H9 (cell line): Measurements from ENCODE around the gene CEACAM6. TPM values are rescaled to one million over a fixed set of nuclear protein-coding genes. Genes with fewer than 3 reads are reported as not detected.
"Not testable (repeated sequence)": the region's sequence is repeated elsewhere in the genome, so short reads cannot be mapped to it uniquely, and the experiment has no call there.

Source experiments
- DNase-seq: peaks from one replicate; pipeline ENCODE4 v3.0.0-alpha.2; 2017
- H2AFZ ChIP-seq: one replicate; pipeline ENCODE4 v1.6.1; 2013; ENCODE audit warnings: mild to moderate bottlenecking, low read length, control low read depth, moderate library complexity
- H2AK5ac ChIP-seq: 2 replicates; pipeline ENCODE4 v1.6.1; 2013; ENCODE audit warnings: low read length, control low read depth, mixed read lengths; ENCODE audit not compliant: insufficient read length
- H2BK120ac ChIP-seq: one replicate; pipeline ENCODE4 v1.6.1; 2013; ENCODE audit warnings: low read depth, mild to moderate bottlenecking, low read length, control low read depth, inconsistent platforms; ENCODE audit not compliant: poor library complexity, severe bottlenecking
- H2BK12ac ChIP-seq: 2 replicates; pipeline ENCODE4 v1.6.1; 2013; ENCODE audit warnings: low read length, control low read depth, mixed read lengths, low read depth; ENCODE audit not compliant: insufficient read length
- H2BK15ac ChIP-seq: 2 replicates; pipeline ENCODE4 v1.6.1; 2013; ENCODE audit warnings: low read depth, low read length, control low read depth
- H2BK20ac ChIP-seq: one replicate; pipeline ENCODE4 v1.6.1; 2013; ENCODE audit warnings: low read depth, mild to moderate bottlenecking, low read length, control low read depth, inconsistent platforms; ENCODE audit not compliant: poor library complexity, severe bottlenecking
- H2BK5ac ChIP-seq: 2 replicates; pipeline ENCODE4 v1.6.1; 2013; ENCODE audit warnings: low read length, control low read depth, mixed read lengths; ENCODE audit not compliant: insufficient read length
- H3K14ac ChIP-seq: 2 replicates; pipeline ENCODE4 v1.6.1; 2013; ENCODE audit warnings: low read length, control low read depth; ENCODE audit not compliant: insufficient read depth
- H3K18ac ChIP-seq: 2 replicates; pipeline ENCODE4 v1.6.1; 2013; ENCODE audit warnings: low read depth, mild to moderate bottlenecking, mixed read lengths, low read length, control low read depth; ENCODE audit not compliant: insufficient read length
- H3K23ac ChIP-seq: 2 replicates; pipeline ENCODE4 v1.6.1; 2013; ENCODE audit warnings: low read length, control low read depth, mixed read lengths, low read depth; ENCODE audit not compliant: insufficient read length
- H3K23me2 ChIP-seq: 2 replicates; pipeline ENCODE4 v1.6.1; 2013; ENCODE audit warnings: low read depth, mild to moderate bottlenecking, mixed read lengths, low read length, control low read depth; ENCODE audit not compliant: insufficient read length, poor library complexity, severe bottlenecking
- H3K27ac ChIP-seq: 2 replicates; pipeline ENCODE4 v1.5.1; 2013; ENCODE audit warnings: low read length, control low read depth, mixed read lengths, low read depth; ENCODE audit not compliant: insufficient read length
- H3K27me3 ChIP-seq: 2 replicates; pipeline ENCODE4 v1.6.1; 2013; ENCODE audit warnings: low read length, control low read depth, inconsistent platforms; ENCODE audit not compliant: insufficient read depth
- H3K4ac ChIP-seq: 2 replicates; pipeline ENCODE4 v1.6.1; 2013; ENCODE audit warnings: low read depth, mild to moderate bottlenecking, control low read depth, inconsistent platforms, low read length, moderate library complexity
- H3K4me1 ChIP-seq: 2 replicates; pipeline ENCODE4 v1.6.1; 2013; ENCODE audit warnings: low read length, control low read depth, inconsistent platforms; ENCODE audit not compliant: insufficient read depth
- H3K4me2 ChIP-seq: 2 replicates; pipeline ENCODE4 v1.6.1; 2013; ENCODE audit warnings: low read length, control low read depth, mixed read lengths; ENCODE audit not compliant: insufficient read length, insufficient read depth
- H3K56ac ChIP-seq: 2 replicates; pipeline ENCODE4 v1.6.1; 2013; ENCODE audit warnings: low read depth, mild to moderate bottlenecking, mixed read lengths, low read length, control low read depth; ENCODE audit not compliant: insufficient read length
- H3K79me1 ChIP-seq: 2 replicates; pipeline ENCODE4 v1.6.1; 2013; ENCODE audit warnings: low read depth, mild to moderate bottlenecking, moderate library complexity, low read length, control low read depth, inconsistent platforms; ENCODE audit not compliant: insufficient read depth, poor library complexity, severe bottlenecking
- H3K79me2 ChIP-seq: 2 replicates; pipeline ENCODE4 v1.6.1; 2013; ENCODE audit warnings: low read length, control low read depth, inconsistent platforms; ENCODE audit not compliant: insufficient read depth
- H3K9ac ChIP-seq: 2 replicates; pipeline ENCODE4 v1.6.1; 2013; ENCODE audit warnings: low read length, control low read depth, mixed read lengths; ENCODE audit not compliant: insufficient read length; ENCODE audit errors: extremely low read depth
- H3K9me3 ChIP-seq: one replicate; pipeline ENCODE4 v1.6.1; 2013; ENCODE audit warnings: low read depth, low read length, inconsistent platforms; ENCODE audit not compliant: control insufficient read depth
- H3T11ph ChIP-seq: one replicate; pipeline ENCODE4 v1.6.1; 2013; ENCODE audit warnings: mild to moderate bottlenecking, low read length, control low read depth, inconsistent platforms
- H4K20me1 ChIP-seq: one replicate; pipeline ENCODE4 v1.6.1; 2013; ENCODE audit not compliant: control insufficient read depth, insufficient read length, insufficient read depth
- H4K5ac ChIP-seq: 2 replicates; pipeline ENCODE4 v1.6.1; 2013; ENCODE audit warnings: low read depth, mild to moderate bottlenecking, mixed read lengths, low read length, control low read depth; ENCODE audit not compliant: insufficient read length
- H4K8ac ChIP-seq: replicated peaks from 2 replicates; pipeline ENCODE4 v1.6.1; 2013; ENCODE audit warnings: low read length, control low read depth, mixed read lengths, low read depth; ENCODE audit not compliant: insufficient read length
- H4K91ac ChIP-seq: 2 replicates; pipeline ENCODE4 v1.6.1; 2013; ENCODE audit warnings: low read depth, mild to moderate bottlenecking, moderate library complexity, mixed read lengths, low read length, control low read depth; ENCODE audit not compliant: insufficient read length
- H3K27ac Mint-ChIP-seq, 3 experiments: 2 replicates in 2 of 3; 3 replicates in 1 of 3; pipeline ENCODE4 v1.8.0; 2020 to 2021; ENCODE audit warnings: mixed read lengths in 3 of 3, mild to moderate bottlenecking in 1 of 3, moderate library complexity in 1 of 3
- H3K27me3 Mint-ChIP-seq: 2 replicates; pipeline ENCODE4 v1.8.0; 2021; ENCODE audit warnings: low read depth, mild to moderate bottlenecking, moderate library complexity, mixed read lengths
- H3K36me3 Mint-ChIP-seq, 3 experiments: 2 replicates in 2 of 3; 3 replicates in 1 of 3; pipeline ENCODE4 v1.8.0; 2020 to 2021; ENCODE audit warnings: low read depth in 3 of 3, mixed read lengths in 3 of 3; ENCODE audit not compliant: insufficient read depth in 1 of 3
- H3K4me1 Mint-ChIP-seq, 2 experiments: 2 replicates each; pipeline ENCODE4 v1.8.0; 2020; ENCODE audit warnings: mixed read lengths in 2 of 2
- H3K4me3 Mint-ChIP-seq, 2 experiments: 2 replicates in 1 of 2; 3 replicates in 1 of 2; pipeline ENCODE4 v1.8.0; 2020 to 2021; ENCODE audit warnings: mild to moderate bottlenecking in 2 of 2, mixed read lengths in 2 of 2, moderate library complexity in 1 of 2
- H3K9me3 Mint-ChIP-seq, 2 experiments: 2 replicates in 1 of 2; 3 replicates in 1 of 2; pipeline ENCODE4 v1.8.0; 2020; ENCODE audit warnings: mild to moderate bottlenecking in 2 of 2, mixed read lengths in 2 of 2, moderate library complexity in 1 of 2
- WGBS: extraction: QIAGEN DNeasy Blood & Tissue Kit; methylation state at CpG from one replicate; pipeline ENCODE4 v1.1.7; 2013; ENCODE audit warnings: missing lambda C conversion rate, low lambda C conversion rate, mixed read lengths; ENCODE audit not compliant: insufficient read length; ENCODE audit errors: extremely low coverage; 5-methylcytosine and 5-hydroxymethylcytosine counted together
- total RNA-seq: library from RNA; stranded (reverse); gene quantifications from 2 replicates; pipeline ENCODE4 v1.2.1, GENCODE V29; 2021
- TF ChIP-seq, protein P1 (sequence below): fragments of 200-600 bp; sonication (generic); conservative IDR thresholded peaks from 3 replicates; pipeline ENCODE4 v1.8.0; 2021; ENCODE audit warnings: antibody characterized with exemption, mild to moderate bottlenecking

The CEACAM6 gene
- total RNA-seq, 1 experiment from 2014 or later: not detected

DNA sequence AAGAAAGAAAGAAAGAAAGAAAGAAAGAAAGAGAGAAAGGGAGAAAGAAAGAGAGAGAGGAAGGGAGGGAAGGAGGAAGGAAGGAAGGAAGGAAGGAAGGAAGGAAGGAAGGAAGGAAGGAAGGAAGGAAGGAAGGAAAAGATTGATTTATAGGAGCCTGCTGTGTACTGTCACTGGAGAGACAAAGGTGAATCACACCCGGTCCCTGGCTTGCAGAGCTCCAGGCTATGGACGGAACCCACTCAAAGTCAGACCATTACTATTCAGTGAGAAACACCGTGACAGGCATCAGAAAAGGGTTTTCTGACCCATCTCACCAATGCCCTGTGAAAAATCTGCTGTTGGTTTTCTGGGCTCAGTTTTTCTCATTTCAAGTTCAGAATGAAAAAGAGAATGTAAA, 7.3 kb upstream of the CEACAM6 start:
- no peaks in the 10 kb centered on the region for H3K79me1 ChIP-seq
- Mint-ChIP-seq H3K4me3 (no peak overlapping the region), H3K27ac (no peak overlapping the region), H3K4me1 (no peaks in the 10 kb centered on the region), H3K36me3 (peaks cover 0 to 16% (median 0%) of the 10 kb centered on the region in 3 experiments; a peak in 2 of 7 replicates), H3K9me3 (peaks cover 37 to 84% of the 10 kb centered on the region in 2 experiments), H3K27me3 (peaks cover 5% of the 10 kb centered on the region)
- H4K91ac ChIP-seq: no peak overlapping the region
- TF ChIP-seq, protein P1, sequence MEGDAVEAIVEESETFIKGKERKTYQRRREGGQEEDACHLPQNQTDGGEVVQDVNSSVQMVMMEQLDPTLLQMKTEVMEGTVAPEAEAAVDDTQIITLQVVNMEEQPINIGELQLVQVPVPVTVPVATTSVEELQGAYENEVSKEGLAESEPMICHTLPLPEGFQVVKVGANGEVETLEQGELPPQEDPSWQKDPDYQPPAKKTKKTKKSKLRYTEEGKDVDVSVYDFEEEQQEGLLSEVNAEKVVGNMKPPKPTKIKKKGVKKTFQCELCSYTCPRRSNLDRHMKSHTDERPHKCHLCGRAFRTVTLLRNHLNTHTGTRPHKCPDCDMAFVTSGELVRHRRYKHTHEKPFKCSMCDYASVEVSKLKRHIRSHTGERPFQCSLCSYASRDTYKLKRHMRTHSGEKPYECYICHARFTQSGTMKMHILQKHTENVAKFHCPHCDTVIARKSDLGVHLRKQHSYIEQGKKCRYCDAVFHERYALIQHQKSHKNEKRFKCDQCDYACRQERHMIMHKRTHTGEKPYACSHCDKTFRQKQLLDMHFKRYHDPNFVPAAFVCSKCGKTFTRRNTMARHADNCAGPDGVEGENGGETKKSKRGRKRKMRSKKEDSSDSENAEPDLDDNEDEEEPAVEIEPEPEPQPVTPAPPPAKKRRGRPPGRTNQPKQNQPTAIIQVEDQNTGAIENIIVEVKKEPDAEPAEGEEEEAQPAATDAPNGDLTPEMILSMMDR: no peak
- no peaks in the 10 kb centered on the region for H3K23me2 ChIP-seq
- no peak overlapping the region for H3K27ac ChIP-seq
- no peaks in the 10 kb centered on the region for H3K9me3 ChIP-seq
- no peaks in the 10 kb centered on the region; the same call in 1 of the 2 replicates for H3K27me3 ChIP-seq
- no peak overlapping the region for H3K4me2 ChIP-seq
- H2BK12ac ChIP-seq: no peak overlapping the region
- H4K5ac ChIP-seq: no peak overlapping the region
- no peak overlapping the region for H3K9ac ChIP-seq
- no peak overlapping the region for H3K14ac ChIP-seq
- no peak overlapping the region for H3K4ac ChIP-seq
- H2BK20ac ChIP-seq: no peak overlapping the region
- H3K56ac ChIP-seq: no peak overlapping the region
- no peaks in the 10 kb centered on the region for H4K20me1 ChIP-seq
- no peak overlapping the region for H2BK5ac ChIP-seq
- no peak overlapping the region for H2BK15ac ChIP-seq
- no peaks in the 10 kb centered on the region for H3K79me2 ChIP-seq
- WGBS: no CpG with 5 or more reads among the region's 3 CpGs
- no peak for DNase-seq
- no peak overlapping the region for H2AK5ac ChIP-seq
- H3K18ac ChIP-seq: no peak overlapping the region
- H3T11ph ChIP-seq: no peak overlapping the region
- H3K4me1 ChIP-seq: no peaks in the 10 kb centered on the region
- H2AFZ ChIP-seq: no peak overlapping the region
- no peak overlapping the region for H2BK120ac ChIP-seq
- H3K23ac ChIP-seq: no peak overlapping the region
- H4K8ac ChIP-seq: no peak overlapping the region

DNA sequence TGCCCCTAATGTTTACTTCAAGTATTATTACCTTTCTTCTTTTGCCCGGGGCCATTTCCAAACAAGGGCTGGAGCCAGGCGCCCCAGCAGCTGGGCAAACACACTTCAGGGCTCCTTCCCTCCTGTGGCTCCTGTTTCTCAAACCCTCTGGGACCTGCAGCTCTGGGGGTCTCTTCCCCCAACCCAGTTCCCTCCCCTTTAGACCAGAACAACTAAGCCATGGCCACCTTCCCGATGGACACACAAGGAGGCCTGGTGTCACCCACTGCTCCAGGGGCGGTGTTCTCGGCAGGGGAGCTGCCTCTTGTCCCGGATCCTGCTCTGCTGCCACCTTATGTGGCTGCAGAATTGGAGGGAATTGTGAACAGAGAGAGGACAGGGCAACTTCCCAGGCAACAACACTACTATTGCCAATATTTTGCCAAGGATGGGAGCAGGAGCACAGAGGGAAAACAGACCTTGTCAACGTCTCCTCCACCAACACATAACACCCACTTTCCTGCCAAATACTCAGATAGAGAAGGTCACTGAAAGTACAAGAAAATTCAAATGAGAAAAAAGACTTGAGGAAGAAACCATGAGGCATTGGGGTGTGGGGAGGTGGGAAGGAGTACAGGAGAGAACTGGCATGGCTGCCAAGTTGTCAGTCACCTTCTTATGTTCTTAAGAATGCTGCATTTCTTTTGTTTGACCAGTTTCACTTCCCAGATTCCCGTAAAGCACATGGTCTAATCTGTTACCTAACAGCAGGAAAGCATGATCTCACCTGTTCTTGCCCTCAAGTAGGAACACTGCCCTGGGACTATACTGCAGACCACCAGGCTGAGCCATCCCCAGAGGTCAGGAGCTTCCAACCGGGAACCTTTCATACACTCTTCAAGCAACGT, 4.8 kb upstream of the CEACAM6 start:
- H3K9me3 ChIP-seq, DNase-seq, H2BK15ac ChIP-seq, H3K4me1 ChIP-seq, H3K27ac ChIP-seq, H3K14ac ChIP-seq, H2BK120ac ChIP-seq, H3K23me2 ChIP-seq, H2BK5ac ChIP-seq, H3T11ph ChIP-seq, H3K56ac ChIP-seq, H4K8ac ChIP-seq, H3K4ac ChIP-seq, H3K27me3 ChIP-seq, H3K79me1 ChIP-seq, H2BK20ac ChIP-seq, H3K4me1 Mint-ChIP-seq, H2AFZ ChIP-seq, H4K20me1 ChIP-seq, H3K4me3 Mint-ChIP-seq, H2BK12ac ChIP-seq, H3K4me2 ChIP-seq, H3K27me3 Mint-ChIP-seq, H3K9ac ChIP-seq, H3K79me2 ChIP-seq, H3K18ac ChIP-seq, H4K5ac ChIP-seq, H2AK5ac ChIP-seq, H3K23ac ChIP-seq, H4K91ac ChIP-seq, H3K27ac Mint-ChIP-seq: not testable (repeated sequence)
- Mint-ChIP-seq H3K36me3 (peaks cover 0 to 15% (median 0%) of the 10 kb centered on the region in 3 experiments; a peak in 2 of 7 replicates), H3K9me3 (peaks cover 27 to 79% of the 10 kb centered on the region in 2 experiments)
- WGBS: no CpG with 5 or more reads among the region's 10 CpGs
